Left ventricle myocardium superior (tissue), 1 donor: ENCODE results near the gene REEP1. TPM values are rescaled to one million over a fixed set of nuclear protein-coding genes. Genes with fewer than 3 reads are reported as not detected.
"Not testable (repeated sequence)": the region's sequence is repeated elsewhere in the genome, so short reads cannot be mapped to it uniquely, and the experiment has no call there.

Source experiments
- ATAC-seq: fragments of 200-7000 bp; cut with Tn5 transposase; one replicate; pipeline ENCODE4 v1.9.1; 2020; ENCODE audit warnings: mild to moderate bottlenecking, moderate library complexity
- DNase-seq: peaks from one replicate; pipeline ENCODE4 v3.0.0-alpha.2; 2020
- intact Hi-C: fragments of 100-400 bp; cut with micrococcal nuclease; formaldehyde crosslinking; loops from one replicate; pipeline ENCODE4 v1.11.0; 2022
- total RNA-seq: library from RNA; stranded (reverse); fragmentation: NEBNext Ultra II Directional; extraction: Animal tissue kit (Norgen Biotek cat#: 25700); gene quantifications from one replicate; pipeline ENCODE4 v1.2.1, GENCODE V29; 2021
- donor health status: DM: no; HTN: yes; CAD: no; lungs with severe emphysema.

The REEP1 gene
- total RNA-seq, 1 donor from 2014 or later, result 21.3 TPM

DNA sequence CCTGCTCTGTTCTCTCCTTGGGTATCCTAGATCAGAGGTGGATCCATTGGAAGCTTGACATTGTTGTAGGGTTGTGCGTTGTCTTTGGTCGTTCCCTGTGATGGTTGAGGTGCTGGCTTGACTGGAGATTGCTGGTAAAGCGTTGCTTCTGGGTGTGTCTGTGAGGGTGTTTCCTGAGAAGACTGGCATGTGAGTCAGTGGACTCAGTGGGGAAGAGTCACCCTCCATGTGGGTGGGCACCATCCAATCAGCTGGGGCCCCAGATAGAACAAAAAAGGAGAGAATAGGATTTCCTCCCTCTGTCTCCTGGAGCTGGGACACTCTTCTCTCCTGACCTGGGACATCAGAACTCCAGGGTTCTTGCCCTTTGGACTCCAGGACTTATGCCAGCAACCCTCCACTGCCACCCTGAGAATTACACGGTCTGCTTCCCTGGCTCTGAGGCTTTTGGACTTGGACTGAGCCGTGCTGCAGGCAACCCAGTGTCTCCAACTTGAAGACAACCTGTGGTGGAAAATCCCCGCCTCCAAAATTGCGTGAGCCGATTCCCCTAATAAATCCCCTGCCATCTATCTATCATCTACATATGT, 14.8 kb upstream of the REEP1 start:
- intact Hi-C loops, result no loop called here
- ATAC-seq (no peak), DNase-seq (no peak)

DNA sequence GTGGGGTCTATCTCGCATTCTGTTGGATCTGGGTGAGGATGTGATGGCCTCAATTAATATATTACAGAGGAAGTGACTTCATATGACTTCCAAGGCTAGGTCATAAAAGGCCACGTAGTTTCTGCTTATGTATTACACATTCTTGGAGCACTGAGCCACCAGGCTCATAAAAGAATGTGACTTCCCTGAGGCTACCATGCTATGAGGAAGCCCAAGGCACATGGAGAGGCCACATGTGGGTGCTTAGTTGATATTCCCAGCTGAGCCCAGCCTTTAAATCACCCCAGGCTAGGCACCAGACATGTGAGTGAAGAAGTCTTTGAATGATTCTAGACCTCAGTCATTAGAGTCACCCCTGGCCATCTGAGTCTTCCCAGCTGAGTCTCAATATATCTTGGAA, 13.3 kb upstream of the REEP1 start:
- DNase-seq, result no peak
- ATAC-seq, result no peak
- intact Hi-C loops, result no loop called here

DNA sequence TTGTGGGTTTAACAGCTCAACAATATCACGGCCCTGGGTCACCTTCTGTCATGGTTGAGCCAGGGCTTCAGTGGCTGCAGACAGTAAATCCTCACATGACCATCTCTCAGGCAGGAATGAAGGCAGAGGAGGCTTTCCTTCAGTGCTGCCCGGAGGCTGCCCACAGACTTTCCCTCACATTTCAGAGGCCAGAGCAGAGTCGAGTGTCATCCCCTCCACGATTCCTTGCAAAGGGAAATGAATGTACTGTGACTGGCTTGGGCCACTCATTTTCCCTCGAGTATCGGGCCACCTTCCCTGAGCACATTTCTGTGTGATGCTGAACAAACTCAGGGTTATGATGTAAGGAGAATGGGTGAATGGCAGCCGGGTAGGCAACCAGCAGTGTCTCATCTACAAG, 10.0 kb upstream of the REEP1 start:
- DNase-seq (no peak), ATAC-seq (no peak)
- intact Hi-C loops, result no loop called here

DNA sequence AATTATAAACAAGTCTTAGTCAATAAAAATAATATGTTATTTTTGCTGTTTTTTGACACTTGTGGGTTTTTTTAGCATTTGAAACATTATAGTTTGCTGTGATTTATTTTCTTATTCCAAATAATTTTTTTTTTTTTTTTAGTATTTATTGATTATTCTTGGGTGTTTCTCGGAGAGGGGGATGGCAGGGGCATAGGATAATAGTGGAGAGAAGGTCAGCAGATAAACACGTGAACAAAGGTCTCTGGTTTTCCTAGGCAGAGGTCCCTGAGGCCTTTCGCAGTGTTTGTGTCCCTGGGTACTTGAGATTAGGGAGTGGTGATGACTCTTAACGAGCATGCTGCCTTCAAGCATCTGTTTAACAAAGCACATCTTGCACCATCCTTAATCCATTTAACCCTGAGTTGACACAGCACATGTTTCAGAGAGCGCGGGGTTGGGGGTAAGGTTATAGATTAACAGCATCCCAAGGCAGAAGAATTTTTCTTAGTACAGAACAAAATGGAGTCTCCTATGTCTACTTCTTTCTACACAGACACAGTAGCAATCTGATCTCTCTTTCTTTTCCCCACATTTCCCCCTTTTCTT, 8.5 kb upstream of the REEP1 start:
- intact Hi-C loops, result not testable (repeated sequence)

DNA sequence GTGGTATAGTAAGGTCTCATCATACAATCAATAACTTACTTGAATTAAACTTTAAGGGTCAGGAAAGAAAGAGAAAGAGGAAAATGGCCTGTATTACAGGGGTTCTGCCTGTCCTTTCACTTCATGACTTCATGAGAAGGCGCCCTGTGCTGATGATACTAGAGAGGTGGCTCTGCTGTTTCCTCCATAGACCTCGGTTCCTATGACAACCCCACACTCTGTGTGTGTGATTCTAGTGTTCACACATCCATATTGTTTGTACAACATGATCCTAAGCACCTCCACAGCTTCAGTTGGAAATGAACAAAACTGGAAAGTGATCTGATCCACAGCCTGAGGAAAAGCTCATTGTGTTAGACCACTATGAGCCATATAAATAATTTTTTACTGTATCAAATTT, 7.0 kb upstream of the REEP1 start:
- DNase-seq, result no peak
- ATAC-seq, result no peak
- intact Hi-C loops, result no loop called here

More for the DNA sequence above, 8.5 kb upstream of the REEP1 start:
- DNase-seq, ATAC-seq: not testable (repeated sequence)

DNA sequence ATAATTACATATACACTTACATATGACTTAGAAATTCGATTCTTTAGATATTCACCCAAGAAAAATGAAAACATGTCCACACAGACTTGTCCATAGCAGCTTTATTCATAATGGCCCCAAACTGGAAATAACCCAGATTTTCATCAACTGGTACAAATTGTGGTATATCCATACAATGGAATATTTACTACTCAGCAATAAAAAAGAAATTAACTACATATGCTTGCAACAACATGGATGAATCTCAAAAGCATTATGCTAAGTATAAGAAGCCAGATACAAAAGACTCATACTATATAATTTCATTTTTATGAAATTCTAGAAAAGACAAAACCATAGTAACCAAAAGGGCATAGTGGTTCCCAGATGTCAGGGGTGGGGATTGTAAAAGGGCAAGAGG, 5.1 kb upstream of the REEP1 start:
- no peak for ATAC-seq
- intact Hi-C loops, result no loop called here
- DNase-seq, result no peak

DNA sequence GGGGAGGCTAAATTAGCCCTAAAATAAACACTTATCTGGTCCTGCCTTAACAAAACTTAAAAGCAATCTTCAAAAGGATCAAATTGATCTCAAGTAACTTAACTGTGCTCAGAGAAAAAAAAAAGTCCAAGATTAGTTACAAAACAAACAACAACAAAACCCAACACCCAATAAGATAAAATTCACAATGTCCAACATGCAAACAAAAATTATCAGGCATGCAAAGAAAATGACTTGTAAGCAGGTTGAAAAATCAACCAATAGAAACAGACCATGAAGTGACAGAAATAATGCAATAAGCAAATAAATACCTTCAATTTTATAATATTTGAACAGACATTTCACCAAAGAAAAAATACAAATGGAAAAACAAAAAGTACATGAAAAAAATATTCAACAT, 4.0 kb upstream of the REEP1 start:
- DNase-seq (no peak), ATAC-seq (no peak)
- intact Hi-C loops, result no loop called here

DNA sequence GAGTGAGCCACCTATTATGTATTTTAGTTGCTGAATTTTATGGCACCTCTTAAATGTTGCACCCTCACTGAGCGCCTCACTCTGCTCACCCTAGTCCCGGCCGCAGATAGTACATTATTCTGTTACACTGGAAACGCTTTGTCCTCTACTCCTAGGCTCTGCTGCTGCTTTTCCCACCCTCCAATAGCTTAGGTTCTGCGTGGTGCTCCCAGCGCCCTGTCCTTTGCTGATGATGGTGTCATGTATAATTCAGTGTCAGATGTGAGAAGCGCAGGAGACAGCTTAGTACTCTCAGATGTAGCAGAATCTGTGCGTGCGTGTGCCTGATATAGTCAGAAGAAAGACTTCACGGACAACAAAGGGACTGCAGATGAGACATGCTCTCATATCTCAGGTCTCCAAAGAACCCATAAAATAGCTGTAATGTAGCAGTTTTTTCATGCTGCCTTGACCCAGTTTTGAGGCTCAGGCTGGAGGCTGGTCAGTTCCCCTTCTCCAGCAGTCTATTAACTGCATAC, 1.4 kb upstream of the REEP1 start:
- intact Hi-C loops, result no loop called here
- no peak for ATAC-seq
- no peak for DNase-seq

DNA sequence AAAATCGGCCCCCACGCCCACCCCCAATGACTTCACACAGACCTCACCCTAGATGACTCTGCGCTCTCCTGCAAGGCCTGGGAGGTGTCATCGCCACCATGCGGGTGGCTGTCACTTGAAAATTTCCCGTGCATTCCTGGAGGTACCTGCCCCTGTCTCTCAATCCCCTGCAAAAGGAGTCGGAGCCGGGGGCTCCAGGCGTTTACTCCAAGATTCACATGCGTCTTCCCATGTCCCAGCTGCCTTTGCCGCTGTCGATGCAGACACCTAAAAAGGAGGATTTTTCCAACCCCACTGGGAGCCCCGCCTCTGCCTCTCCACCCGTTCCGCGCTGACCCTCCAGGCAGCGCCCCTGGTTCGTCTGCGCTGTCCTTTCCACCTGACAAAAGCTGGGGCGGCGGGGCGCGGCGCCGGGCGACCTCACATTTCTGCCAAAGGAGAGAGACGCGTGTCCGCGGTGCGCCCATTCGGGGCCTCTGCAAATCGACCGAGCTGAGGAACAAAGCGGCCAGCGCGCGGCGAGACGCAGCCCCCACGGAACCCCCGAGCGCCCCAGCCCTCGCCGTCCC, 667 bp downstream of the REEP1 start:
- peak; percentile 49 for ATAC-seq
- DNase-seq, result peak; percentile 37
- intact Hi-C loops, result no loop called here

DNA sequence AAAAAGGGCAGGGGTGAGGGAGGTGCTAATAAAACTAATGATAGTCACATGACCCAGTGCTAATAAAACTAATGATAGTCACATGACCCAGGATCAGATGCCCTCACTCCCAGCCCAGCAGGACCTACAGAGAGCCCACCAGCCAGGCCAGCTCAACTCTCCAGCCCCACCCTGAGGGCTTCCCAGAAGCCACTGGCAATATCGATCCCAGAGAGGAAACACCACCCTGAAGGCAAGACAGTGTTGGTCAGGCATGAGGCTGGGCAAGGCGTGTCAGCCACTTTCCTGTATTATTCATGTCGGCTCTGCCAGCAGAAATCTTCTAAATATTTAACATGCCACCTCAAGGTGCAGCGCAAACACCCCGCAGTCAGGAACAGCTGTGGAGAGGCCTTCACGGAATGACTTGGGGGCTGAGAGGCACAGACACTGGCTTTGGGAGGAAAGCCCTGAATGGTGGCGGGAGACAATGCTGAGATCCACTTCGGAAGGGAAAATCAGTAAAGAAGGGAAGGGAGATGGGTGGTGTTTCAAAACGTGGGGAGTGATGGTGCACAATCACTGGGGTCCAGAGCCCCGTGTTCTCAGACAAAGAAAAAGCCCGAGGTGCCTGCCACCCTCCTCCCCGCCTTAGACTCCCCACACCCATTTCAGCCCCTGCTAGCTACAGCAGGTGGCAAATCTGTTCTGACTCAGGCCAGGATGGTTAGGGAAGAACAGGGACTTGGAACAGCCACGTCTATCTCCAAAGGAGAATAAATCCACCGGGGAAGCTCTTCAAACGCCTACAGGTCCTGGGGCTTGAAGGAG, 1.4 kb downstream of the REEP1 start:
- intact Hi-C loops, result no loop called here
- DNase-seq, result no peak
- ATAC-seq, result no peak

DNA sequence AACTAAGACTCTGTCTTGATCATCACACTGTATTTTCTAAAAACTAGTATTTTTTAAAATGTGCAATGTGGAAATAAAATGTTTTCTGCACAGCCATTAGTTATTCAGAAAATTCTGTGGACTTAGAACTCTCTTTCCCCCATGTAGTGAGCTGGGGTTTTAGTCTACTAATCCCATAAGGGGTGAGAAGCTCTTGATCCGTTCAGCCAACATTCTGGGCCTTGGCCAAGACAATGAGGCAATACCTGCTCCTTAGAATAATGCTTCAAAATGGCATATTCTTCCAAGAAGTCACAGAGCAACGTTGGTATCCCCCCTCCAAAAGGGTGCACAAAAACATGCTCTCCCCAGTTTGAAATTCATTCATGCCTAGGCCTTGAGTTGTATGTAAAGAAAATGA, 4.0 kb downstream of the REEP1 start:
- intact Hi-C loops, result no loop called here
- ATAC-seq (no peak), DNase-seq (no peak)

DNA sequence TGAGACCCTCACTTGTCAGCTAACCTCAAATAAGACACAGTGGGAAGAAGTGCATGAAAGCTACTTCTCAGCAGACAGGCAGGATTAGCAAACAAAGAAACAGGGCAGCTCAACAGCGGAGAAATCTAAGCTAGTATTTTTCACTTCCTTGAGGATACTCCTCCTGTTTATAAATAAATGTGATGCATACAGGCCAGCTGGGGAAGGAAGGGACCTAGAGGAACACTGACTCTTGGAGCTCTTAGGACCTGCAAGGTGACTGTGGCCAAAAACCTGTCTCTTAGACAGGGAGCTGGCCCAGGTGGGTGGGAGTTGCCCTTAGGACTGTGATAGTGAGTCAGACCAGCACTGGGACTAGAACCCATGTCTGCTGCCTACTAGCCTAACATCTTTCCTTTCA, 4.8 kb downstream of the REEP1 start:
- DNase-seq, result no peak
- intact Hi-C loops, result no loop called here

DNA sequence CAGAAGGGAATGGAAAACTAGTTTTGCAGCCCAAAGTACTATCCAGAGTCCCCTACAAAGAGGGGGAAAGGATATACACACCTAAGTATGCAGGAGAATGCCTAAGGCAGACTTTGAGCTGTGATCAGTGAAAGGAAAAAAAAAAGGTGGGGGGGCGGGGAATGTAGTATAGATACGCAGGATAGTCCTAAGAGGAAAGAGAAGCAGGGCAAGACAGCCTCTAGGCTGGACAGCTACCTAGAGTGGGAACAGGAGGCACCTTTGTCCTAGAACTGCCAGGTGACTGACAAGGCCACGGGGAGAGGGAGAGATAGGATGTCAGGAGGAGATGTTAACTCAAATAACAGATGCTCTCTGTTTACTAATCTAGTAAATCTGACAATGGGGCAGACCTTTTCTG, 6.0 kb downstream of the REEP1 start:
- intact Hi-C loops, result no loop called here
- no peak for ATAC-seq

More for the DNA sequence above, 4.8 kb downstream of the REEP1 start:
- ATAC-seq, result no peak

DNA sequence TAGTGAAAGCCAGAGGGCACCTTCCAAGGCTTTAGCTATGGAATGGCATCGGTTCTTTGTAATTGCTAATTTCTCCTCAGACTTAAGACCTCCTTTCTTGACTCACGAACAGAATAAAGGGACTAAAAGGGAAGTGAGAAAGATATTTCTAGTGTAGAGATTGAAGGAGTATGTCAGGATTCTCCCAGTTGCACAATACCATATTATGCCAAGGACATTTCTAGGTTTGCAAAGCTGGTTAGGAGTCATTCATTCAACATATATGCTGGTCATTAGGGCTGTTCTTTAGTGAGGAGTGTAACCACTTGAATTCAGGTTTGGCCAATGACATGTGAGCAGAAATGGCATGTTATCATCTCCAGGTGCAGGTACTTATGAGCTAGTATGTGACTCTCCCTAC, 7.4 kb downstream of the REEP1 start:
- no peak for ATAC-seq
- no peak for DNase-seq
- intact Hi-C loops, result no loop called here

More for the DNA sequence above, 6.0 kb downstream of the REEP1 start:
- no peak for DNase-seq

DNA sequence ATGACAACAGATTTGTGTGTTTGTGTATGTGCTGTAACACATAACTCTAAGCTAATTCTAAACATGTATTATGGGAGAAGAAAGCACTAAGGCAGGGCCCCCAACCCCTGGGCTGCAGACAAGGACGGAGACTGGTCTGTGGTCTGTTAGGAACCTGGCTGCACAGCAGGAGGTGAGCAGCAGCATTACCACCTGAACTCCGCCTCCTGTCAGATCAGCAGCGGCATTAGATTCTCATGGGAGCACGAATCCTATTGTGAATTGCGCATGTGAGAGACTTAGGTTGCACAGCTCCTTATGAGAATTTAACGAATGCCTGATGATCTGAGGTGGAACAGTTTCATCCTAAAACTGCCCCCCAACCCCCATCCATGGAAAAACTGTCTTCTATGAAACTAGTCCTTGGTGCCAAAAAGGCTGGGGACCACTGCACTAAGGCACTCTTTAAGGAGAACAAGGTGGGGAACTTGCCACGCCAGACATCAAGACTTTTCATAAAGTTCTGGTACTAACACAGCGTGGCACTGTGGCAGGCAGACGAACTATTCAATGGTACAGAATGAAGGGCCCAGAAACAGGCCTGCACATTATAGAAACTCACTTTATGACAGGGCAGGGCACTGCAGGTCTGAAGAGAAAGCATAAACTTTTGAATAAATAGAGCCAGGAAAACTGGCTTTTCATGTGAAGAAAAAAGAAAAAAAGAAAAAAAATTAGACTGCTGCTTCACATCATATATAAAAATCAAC, 14.0 kb downstream of the REEP1 start:
- intact Hi-C loops, result no loop called here
- ATAC-seq (no peak), DNase-seq (no peak)

DNA sequence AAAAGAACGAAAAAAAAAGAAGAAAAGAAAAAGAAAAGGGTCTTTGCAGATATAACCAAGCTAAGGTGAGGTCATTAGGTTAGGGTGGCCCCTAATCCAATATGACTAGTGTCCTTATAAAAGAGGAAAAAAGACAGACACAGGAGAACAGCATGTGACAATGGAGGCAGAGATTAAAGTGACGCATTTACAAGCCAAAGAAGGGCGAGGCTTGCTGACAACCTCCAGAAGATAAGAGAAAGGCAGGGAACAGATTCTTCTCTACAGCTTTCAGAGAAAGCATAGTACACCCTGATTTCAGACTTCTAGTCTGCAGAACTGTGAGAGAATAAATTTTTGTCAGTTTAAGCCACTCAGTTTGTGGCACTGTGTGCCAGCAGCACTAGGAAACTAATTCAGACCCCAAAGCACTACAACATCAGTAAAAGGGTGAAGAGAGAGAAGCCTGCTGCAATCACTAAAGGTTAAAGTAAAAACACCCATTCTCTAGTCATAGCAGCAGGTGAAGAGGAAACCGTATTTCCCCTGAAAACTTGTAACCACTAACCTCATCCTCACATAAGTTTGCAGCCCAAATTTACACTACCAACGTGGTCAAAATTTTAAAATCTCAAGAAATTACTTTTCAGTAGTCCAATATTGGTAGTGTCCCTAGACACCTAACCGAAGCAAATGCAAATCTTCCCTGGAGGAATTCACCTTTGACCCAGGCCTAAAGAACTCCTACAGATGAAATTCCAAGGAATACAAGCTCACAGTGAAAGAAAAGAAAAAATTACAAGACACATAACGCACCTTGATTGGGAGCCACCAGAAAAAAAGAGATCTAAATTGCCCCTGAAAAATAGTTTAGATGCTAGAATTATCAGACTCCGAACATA, 17.5 kb downstream of the REEP1 start:
- intact Hi-C loops, result no loop called here
- ATAC-seq, result peak; percentile 58
- no peak for DNase-seq

DNA sequence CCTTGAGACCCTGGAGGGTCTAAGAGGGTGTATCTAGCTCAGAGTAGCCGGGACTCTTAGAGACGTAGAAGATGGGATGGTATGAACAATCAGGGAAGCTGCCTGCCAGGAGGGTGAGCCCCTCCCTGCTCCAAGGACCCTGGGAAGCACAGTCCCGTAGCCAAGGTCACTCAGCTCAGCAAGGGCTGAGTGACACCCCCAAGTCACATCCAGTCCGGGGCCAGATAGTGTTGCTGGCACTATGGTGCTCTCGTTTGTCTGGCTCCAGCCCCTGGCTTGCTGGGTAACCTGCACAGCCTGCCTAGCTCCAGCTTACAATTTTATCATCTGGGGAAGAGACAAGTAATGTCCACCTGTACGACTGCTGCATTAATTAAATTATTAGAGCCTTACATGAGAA, 22.3 kb downstream of the REEP1 start:
- no peak for DNase-seq
- intact Hi-C loops, result no loop called here
- peak; percentile 81 for ATAC-seq

DNA sequence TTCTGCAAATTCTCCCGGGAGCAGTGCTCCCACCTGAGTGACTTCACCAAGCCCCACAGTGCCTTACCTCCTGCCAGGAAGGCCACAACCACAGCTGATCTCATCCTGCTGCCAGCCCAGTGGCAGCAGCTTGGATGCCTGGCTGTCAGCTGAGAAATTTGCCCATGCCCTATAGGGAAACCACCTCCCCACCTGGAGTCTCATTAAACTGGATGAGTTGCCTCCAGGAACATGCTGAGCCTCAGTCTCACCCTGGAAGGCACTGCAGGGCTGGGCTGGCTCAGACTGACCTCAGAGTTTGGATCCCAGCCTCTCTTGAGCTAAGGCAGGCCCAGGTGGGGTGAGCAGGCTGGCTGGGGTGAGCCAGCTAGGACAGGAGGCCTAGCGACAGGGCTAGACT, 23.3 kb downstream of the REEP1 start:
- peak; percentile 59 for ATAC-seq
- intact Hi-C loops, result no loop called here

DNA sequence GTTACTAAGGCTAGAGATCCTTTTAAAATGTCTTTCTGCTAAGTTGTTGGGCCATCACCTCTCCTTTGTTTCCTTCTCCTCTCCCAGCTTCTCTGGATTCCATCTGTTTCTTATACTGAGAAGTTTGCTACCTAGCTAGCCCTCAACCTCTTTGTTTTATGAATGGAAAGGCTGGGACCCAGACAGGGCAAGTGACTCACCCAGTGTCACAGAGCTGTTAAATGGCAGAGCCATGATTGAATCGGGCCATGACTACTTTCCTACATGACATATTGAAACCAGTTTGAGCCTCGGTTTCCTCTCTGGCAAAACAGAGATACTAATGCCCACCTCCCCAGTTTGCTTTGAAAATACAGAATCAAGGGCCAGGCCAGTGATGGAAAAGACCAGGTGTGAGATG, 24.1 kb downstream of the REEP1 start:
- intact Hi-C loops, result no loop called here
- DNase-seq (no peak), ATAC-seq (no peak)

More for the DNA sequence above, 23.3 kb downstream of the REEP1 start:
- DNase-seq, result no peak
